Ectodermal cell (in vitro differentiated cells): ENCODE results near the gene TMEM169.

Experiments used
- H3K27ac ChIP-seq: 2 replicates; pipeline ENCODE4 v1.7.0; 2013; ENCODE audit warnings: mild to moderate bottlenecking, low read depth, low read length; ENCODE audit not compliant: insufficient read depth, poor library complexity, severe bottlenecking
- H3K27me3 ChIP-seq: 2 replicates; pipeline ENCODE4 v1.7.0; 2013; ENCODE audit warnings: mild to moderate bottlenecking, low read length; ENCODE audit not compliant: insufficient read depth, control insufficient read depth, poor library complexity, severe bottlenecking
- H3K36me3 ChIP-seq: one replicate; pipeline ENCODE4 v1.7.0; 2013; ENCODE audit warnings: low read length; ENCODE audit not compliant: control insufficient read depth, insufficient read depth
- H3K4me1 ChIP-seq: one replicate; pipeline ENCODE4 v1.7.0; 2013; ENCODE audit warnings: low read length; ENCODE audit not compliant: control insufficient read depth, insufficient read depth
- H3K4me3 ChIP-seq: 2 replicates; pipeline ENCODE4 v1.7.0; 2013; ENCODE audit warnings: low read depth, low read length, control low read depth; ENCODE audit not compliant: insufficient read depth
- H3K9me3 ChIP-seq: 2 replicates; pipeline ENCODE4 v1.7.0; 2013; ENCODE audit warnings: mild to moderate bottlenecking, low read length, moderate library complexity; ENCODE audit not compliant: control insufficient read depth
- WGBS, 2 experiments: methylation state at CpG; one replicate each; pipeline ENCODE4 v1.1.7; 2013; ENCODE audit warnings: missing lambda C conversion rate in 2 of 2; 5-methylcytosine and 5-hydroxymethylcytosine counted together

TMEM169 gene

DNA sequence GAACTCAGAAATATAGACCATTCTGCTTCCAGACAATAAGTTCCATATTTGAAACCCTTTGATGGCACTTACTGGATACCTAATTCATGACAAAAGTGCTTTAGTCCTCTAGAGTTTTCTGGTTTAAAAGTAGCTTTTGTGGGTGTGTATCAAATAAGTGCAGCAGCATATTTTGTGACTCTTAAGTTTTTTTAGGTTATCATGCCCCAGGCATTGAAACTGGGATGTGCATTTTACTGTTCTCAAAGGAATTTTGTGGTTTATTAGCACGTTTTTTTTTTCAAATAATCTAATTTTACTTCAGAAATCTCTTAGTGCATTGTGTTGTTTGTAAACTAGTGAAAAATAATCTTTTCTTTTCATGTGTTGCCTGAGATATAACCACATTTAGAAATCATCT is 28.9 kb downstream of the TMEM169 start:
- peaks cover 40% of the 10 kb centered on the region for H3K4me1 ChIP-seq
- 17% methylated on average over 1 of the region's 1 CpG; no CpG with 5 or more reads in 1 of the 2 experiments for WGBS, 2 experiments
- peak overlapping the region; percentile 94 for H3K4me3 ChIP-seq
- peaks cover 30% of the 10 kb centered on the region for H3K36me3 ChIP-seq
- H3K27me3 ChIP-seq = no peaks in the 10 kb centered on the region
- H3K27ac ChIP-seq = peak overlapping the region; percentile 38
- no peaks in the 10 kb centered on the region for H3K9me3 ChIP-seq

DNA sequence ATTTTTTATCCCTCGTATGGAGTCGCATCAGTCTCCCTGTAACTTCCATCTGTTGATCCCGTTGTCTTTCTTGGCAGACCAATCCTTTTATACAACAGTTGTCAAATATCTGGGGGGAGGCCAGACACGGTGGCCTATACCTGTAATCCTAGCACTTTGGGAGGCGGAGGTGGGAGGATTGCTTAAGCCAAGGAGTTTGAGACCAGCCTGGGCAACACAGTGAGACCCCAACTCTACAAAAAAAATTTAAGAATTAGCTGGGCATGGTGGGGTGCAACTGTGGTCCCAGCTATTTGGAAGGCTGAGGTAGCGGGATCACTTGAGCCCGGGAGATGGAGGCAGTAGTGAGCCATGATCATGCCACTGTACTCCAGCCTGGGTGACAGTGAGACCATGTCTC is 29.4 kb downstream of the TMEM169 start:
- peaks cover 42% of the 10 kb centered on the region for H3K4me1 ChIP-seq
- WGBS, 2 experiments = 85 to 95% methylated on average over 7 of the region's 7 CpGs
- H3K27me3 ChIP-seq = no peaks in the 10 kb centered on the region
- H3K36me3 ChIP-seq = peaks cover 30% of the 10 kb centered on the region
- no peaks in the 10 kb centered on the region for H3K9me3 ChIP-seq
- H3K4me3 ChIP-seq = peak overlapping the region; percentile 94
- H3K27ac ChIP-seq = no peak overlapping the region

DNA sequence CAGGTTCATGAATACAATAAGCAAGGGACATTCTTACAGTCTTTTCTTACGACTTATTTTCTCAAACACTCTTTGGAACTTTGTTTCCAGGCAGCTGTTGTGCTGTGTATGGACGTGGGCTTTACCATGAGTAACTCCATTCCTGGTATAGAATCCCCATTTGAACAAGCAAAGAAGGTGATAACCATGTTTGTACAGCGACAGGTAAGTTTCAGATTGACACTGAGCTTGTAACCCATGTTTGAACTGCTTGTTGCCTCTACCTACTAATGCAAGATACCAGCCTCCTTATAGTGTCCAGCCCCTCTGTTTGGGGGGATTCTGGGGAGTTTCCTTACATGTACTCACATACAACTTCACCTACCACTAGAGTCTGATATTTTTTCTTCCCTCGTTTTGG is 31.2 kb downstream of the TMEM169 start:
- no peak overlapping the region for H3K27ac ChIP-seq
- H3K27me3 ChIP-seq = no peaks in the 10 kb centered on the region
- H3K9me3 ChIP-seq = no peaks in the 10 kb centered on the region
- 96 to 99% methylated on average over 4 of the region's 4 CpGs for WGBS, 2 experiments
- H3K4me3 ChIP-seq = no peak overlapping the region
- peaks cover 46% of the 10 kb centered on the region for H3K4me1 ChIP-seq
- peaks cover 45% of the 10 kb centered on the region for H3K36me3 ChIP-seq

DNA sequence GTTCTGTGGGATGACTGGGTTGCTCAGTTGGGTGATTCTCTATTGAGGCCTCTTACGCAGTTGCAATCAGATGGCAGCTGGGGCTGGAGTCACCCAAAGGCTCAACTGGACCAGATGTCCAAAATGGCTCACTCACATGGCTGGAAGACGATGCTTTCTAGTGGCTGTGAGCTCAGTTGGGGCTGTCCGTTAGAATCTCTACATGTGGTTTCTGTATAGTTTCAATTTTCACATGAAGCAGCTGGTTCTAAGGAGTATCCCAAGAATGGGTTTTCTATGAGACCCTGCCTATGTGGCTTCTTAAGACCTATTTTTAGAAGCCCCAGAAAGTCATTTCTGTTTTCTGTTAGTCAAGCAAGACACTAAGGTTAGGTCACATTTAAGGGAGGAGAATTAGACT is 31.9 kb downstream of the TMEM169 start:
- 96 to 98% methylated on average over 3 of the region's 3 CpGs for WGBS, 2 experiments
- Histone ChIP-seq H3K9me3 (no peaks in the 10 kb centered on the region), H3K4me3 (no peak overlapping the region), H3K27me3 (no peaks in the 10 kb centered on the region), H3K36me3 (peaks cover 51% of the 10 kb centered on the region), H3K4me1 (peaks cover 44% of the 10 kb centered on the region), H3K27ac (no peak overlapping the region)

DNA sequence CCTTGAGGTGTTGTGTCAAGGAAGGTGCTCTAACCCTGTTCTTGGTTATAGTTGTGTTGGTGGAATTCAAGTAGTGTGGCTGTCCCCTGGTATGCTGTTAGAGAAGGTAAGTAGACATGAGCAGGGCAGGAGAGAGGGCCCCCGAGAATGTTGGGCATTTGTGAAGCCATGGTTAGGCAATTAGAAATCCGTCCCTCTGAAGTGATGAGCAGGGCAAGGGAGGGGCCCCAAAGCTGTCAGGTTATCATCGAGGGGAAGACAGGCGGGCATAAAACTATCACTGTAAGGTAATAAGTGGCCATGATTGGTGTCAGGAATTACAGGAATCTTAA is 32.6 kb downstream of the TMEM169 start:
- peaks cover 54% of the 10 kb centered on the region for H3K36me3 ChIP-seq
- peaks cover 50% of the 10 kb centered on the region for H3K4me1 ChIP-seq
- H3K27ac ChIP-seq = peak overlapping the region; percentile 76
- WGBS, 2 experiments = 46 to 47% methylated on average over 4 of the region's 4 CpGs
- H3K9me3 ChIP-seq = no peaks in the 10 kb centered on the region
- no peak overlapping the region for H3K4me3 ChIP-seq
- H3K27me3 ChIP-seq = no peaks in the 10 kb centered on the region

DNA sequence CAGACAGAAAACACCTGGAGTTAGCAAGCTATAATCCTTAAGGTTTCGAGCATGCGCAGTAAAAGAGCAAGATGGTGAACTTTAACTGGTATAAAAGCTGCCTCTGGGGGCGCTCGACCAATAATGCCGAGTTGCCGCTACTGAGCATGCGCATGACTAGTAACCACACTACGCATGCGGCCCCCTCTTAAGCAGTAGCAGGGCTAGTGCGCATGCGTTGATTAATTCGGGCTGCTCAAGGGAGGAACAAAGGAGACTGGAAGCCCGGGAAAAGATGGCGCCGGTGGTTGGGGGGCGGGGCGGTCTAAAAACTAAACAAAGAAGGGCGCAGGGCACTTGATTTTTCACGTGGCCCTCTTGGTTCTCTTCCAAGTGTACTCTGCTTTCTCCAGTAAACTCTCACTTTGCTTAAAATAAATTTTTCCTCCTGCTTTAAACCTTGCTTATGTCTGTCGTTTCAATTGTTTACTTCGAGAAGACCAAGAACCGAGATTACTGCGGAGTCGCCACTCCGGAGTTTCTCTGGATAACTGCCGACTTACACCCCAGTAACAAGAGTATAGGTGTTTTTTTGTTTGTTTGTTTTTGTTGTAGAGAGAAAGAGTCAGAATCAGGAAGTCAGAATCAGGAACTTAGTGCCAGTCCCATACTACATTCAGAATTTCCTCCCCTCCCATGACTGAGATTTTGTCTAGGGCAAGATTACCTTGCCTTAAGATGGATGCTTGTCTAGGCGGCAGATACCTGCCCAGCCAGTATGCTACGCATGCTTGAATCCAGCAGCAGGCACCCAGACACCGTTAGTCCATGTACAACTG is 33.2 kb downstream of the TMEM169 start:
- Histone ChIP-seq H3K4me3 (peak overlapping the region; percentile 30), H3K4me1 (peaks cover 50% of the 10 kb centered on the region), H3K36me3 (peaks cover 59% of the 10 kb centered on the region), H3K9me3 (no peaks in the 10 kb centered on the region), H3K27ac (peak overlapping the region; percentile 93), H3K27me3 (no peaks in the 10 kb centered on the region)
- whole genome bisulfite sequencing, 2 experiments = 25 to 26% methylated on average over 29 of the region's 29 CpGs

DNA sequence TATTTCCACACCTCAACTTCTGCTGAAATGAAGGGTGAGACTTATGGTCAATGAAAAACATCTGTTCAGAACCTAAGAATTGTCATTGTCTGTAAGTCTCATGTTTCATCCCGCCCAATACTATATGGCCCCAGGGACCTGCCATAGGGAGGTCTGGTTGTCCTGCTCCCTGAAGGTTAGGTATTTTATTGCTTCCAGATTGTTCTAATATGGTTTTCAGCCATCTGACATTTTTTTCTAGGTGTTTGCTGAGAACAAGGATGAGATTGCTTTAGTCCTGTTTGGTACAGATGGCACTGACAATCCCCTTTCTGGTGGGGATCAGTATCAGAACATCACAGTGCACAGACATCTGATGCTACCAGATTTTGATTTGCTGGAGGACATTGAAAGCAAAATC is 34.7 kb downstream of the TMEM169 start:
- no peak overlapping the region for H3K27ac ChIP-seq
- H3K9me3 ChIP-seq = no peaks in the 10 kb centered on the region
- H3K36me3 ChIP-seq = peaks cover 64% of the 10 kb centered on the region
- peaks cover 39% of the 10 kb centered on the region for H3K4me1 ChIP-seq
- no peak overlapping the region for H3K4me3 ChIP-seq
- no peaks in the 10 kb centered on the region for H3K27me3 ChIP-seq
- WGBS, 2 experiments = 96 to 100% methylated on average over 1 of the region's 1 CpG

DNA sequence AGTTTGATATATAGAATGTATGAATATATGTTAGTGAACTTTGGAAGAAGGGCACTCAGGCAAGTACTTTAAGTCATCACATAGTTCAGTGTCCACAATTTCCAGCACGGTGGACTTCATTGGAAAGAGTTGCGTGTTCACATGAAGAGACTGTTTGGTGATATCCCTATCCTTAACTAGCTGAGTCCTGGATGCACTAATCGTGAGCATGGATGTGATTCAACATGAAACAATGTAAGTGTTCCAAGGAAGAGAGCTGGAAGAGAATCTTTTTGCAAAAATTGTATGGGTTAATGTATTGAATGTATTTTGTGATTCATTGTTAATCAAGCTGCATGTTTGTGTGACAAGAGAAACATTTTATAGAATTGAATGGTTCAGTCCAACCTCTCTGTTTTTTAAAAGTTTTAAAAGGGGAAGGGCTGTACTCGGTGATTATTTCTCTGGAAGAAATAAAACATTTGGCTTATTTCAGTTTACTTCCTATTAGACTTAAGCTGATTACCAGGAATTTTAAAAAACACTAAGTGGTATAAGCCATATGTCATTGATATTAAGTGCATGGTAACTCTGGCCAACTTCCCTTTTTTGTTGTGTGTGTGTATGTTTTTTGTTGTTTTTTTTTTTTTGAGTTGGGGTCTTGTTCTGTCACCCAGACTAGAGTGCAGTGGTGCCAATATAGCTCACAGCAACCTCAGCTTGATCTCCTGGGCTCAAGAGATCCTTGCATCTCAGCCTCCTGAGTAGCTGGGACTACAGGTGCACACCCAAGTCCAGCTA is 36.0 kb downstream of the TMEM169 start:
- Histone ChIP-seq H3K27ac (peak overlapping the region; percentile 21), H3K4me1 (peaks cover 33% of the 10 kb centered on the region), H3K4me3 (no peak overlapping the region), H3K36me3 (peaks cover 64% of the 10 kb centered on the region), H3K9me3 (no peaks in the 10 kb centered on the region), H3K27me3 (no peaks in the 10 kb centered on the region)
- 97% methylated on average over 3 to 4 of the region's 4 CpGs for WGBS, 2 experiments

DNA sequence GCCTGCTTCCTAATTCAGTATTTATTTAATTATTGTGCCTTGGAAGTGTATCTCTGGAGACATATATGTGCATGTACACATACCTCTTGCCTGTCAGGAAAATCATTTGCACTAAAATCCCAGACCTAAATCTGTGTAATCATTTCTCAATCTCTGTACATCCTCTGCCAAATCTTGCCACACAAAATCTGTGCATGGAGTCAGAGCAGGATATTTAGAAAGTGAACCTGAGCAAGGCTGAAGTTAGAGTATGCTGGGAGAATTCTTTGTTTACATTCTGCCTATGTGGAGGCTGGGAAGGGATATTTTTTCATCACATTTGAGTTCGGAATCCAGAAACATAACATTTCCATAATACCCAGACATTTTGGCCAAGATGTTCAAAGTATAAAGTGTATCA is 36.8 kb downstream of the TMEM169 start:
- Histone ChIP-seq H3K4me1 (peaks cover 27% of the 10 kb centered on the region), H3K27ac (no peak overlapping the region), H3K4me3 (no peak overlapping the region), H3K27me3 (no peaks in the 10 kb centered on the region), H3K36me3 (peaks cover 65% of the 10 kb centered on the region), H3K9me3 (no peaks in the 10 kb centered on the region)
- WGBS, 2 experiments = no CpG with 5 or more reads among the region's 1 CpG

DNA sequence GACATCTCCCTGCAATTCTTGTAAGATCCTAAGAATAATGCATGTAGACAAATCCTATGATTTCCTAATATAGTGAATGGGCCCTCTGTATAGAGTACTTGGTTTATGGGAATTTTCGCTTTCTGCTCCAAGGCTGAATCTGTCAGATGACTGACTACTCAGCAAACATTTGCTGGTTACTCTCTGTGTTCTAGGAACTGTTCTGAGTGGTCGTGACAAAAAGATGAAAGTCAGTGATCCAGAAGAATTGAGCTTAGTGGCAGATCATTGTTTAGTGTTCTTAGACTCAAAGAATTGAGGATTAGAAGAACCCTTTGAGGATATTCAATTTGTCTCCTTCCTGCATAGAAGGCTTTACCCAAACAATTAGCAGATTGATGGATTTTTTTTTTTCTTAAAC is 37.4 kb downstream of the TMEM169 start:
- H3K4me3 ChIP-seq = no peak overlapping the region
- no peaks in the 10 kb centered on the region for H3K9me3 ChIP-seq
- no peak overlapping the region for H3K27ac ChIP-seq
- peaks cover 66% of the 10 kb centered on the region for H3K36me3 ChIP-seq
- 67% methylated on average over 2 of the region's 2 CpGs for WGBS, 2 experiments
- H3K27me3 ChIP-seq = no peaks in the 10 kb centered on the region
- H3K4me1 ChIP-seq = peaks cover 27% of the 10 kb centered on the region
